Dedifferentiated amniotic fluid mesenchymal stem cell (primary cell): ENCODE data around the gene APC2.
"Not testable (repeated sequence)": the region's sequence is repeated elsewhere in the genome, so short reads cannot be mapped to it uniquely, and the experiment has no call there.

Source experiments
- DNase-seq: peaks from one replicate; pipeline ENCODE4 v3.0.0-alpha.2; 2016; ENCODE audit errors: extremely low spot score

The APC2 gene

GRCh38 chr19:1416014-1416841, 33.7 kb upstream of the APC2 start:
- no peak for DNase-seq

DNA sequence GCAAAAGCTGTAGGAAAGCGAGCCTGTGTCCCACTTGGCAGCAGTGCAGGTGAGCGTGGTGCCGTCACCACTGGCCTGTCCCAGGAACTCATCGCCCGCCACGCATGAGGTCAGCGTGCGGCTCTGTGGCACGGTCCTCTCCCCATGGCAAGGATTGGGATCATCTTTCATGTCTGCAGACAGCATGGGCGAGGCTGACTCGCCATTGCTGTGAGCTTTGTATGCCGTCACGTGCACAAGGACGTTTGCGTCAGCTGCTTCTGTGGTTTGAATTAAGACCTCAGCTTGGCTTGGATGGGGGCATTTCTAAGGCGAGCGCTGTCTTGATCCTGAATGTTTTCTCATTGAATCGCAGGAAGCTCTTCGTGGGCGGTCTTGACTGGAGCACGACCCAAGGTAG, 32.8 kb upstream of the APC2 start:
- DNase-seq: no peak

- no peak for DNase-seq
Observed at GRCh38 chr19:1417681-1418495, 32.0 kb upstream of the APC2 start.

GRCh38 chr19:1418496-1418775, 31.5 kb upstream of the APC2 start:
- DNase-seq: no peak

DNA sequence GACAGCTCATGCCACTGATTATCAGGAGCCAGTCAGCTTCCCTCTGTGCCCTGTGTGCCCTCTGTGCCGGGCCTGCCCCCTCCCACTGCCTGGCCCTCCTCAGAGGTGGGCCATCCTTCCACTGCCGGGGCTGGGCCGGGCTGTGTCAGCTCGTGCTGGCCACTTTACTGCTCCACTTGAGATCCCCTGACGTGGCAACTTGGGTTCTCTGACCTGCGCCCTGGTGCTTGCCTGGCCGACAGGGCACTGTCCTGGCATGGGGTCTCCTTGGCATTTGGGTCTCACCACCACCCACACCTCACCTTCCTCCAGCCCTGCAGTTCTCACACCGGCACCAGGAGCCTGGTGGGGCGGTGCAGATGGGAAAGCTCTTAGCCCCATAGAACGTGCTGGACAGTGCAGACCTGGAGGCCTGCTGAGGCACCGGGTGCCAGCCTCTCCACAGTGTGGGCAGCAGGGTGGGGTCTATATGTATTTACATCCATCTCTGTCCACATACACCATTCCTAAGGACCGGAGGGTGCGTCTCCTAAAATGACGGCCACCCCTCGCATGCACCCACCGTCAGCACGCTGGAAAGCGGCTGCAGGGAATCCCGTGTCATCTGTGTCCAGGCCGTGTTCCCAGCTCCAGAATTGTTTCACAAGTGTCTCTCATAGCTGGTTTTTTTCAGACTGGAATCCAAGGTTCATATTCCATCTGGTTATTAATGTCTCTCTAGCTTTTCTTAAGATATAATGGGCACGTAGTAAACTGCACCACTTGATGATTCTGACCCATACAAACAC, 30.8 kb upstream of the APC2 start:
- no peak for DNase-seq

- DNase-seq: not testable (repeated sequence)
Observed at GRCh38 chr19:1420085-1420484, 29.8 kb upstream of the APC2 start.

GRCh38 chr19:1420590-1420989, 29.3 kb upstream of the APC2 start:
- DNase-seq: no peak

DNA sequence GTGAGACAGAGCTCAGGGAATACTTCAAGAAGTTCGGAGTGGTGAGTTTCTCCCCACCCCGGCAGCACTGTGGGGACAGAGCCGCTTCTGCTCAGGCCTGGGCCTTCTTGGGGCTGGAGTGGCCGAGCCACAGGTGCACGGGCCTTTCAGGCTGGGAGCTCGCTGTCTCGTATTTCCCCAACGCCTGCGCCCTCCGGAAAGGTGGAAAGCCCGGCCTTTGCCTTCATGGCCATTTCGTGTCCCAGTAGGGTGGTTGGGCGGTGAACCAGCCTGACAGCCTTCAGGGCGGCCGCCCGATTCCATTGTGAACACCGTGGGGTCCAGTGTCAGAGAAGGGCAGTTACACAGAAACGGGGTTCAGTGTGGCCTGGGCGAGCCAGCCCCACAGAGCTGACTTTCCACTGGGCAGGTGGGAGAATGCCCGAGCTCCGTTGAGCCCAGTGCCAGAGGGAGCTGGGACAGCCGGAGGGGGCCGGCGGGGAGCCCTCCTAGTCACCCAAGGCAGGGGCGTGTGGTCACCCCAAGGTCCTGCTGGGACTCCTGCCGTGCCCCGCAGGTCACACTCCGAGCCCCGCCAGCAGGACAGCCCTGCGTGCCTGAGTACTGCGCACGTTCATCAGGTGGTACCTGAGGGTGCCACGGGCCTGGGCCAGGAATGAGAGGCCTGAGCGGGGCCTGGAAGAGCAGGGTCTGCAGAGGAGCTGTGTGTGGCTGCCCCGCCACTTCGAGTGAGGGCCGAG, 28.5 kb upstream of the APC2 start:
- no peak for DNase-seq

DNA sequence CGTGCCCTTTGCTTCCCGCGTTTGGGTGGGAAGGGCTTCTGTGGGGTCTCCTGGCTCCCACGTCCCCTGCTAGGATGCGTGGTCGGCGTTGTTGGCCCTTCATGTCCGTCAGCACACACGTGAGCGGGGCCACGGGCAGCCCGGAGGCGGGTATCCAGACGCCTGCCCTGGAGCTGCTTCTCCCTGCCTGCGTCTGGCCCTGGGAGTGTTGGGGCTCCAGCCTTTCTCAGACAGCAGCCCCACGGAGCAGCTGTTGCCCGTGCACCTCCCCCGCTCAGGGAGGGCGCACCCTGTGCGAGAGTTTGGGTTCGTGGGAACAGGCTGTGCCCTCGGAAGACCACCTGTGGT, 28.0 kb upstream of the APC2 start:
- no peak for DNase-seq

- DNase-seq: no peak
Observed at GRCh38 chr19:1422360-1422759, 27.6 kb upstream of the APC2 start.

- no peak for DNase-seq
Observed at GRCh38 chr19:1422943-1423342, 27.0 kb upstream of the APC2 start.

- DNase-seq: no peak
Observed at GRCh38 chr19:1423436-1424191, 26.3 kb upstream of the APC2 start.

DNA sequence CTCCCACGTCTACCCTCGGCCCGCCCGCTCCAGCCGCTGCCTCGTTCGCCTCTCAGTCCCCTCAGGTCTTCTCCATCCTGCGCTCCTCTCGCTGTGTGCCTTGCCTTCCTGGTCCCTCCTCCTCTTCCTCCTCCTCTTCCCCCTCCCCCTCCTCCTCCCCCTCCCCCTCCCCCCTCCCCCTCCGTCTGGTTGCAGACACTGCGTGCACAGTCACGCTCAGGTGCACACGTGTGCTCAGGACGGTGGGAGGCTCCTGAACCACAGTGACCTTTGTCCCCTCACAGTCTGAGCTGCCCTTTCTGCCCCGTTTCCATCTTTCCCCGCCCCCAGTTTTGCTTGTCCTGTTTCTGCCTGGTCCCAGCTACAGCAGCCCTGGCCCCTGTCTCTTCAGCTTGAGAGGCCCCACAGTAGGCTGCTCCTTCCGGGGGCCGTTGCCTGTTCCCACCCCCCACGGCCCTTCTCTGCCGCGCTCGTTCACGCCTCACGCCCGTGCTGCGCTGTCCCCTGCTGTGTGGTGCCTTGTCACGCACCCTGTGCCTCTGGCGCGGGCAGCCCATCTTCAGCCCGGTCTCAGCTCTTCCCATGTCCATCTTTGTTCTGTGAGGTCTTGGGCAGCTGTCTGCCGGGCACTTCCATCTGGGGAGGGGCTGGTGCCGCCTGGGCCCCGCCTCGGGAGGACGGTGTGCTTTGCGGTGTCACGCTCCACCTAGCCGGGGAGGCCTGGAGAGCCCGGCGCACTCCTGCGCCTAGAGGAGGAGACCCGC, 25.5 kb upstream of the APC2 start:
- DNase-seq: no peak

DNA sequence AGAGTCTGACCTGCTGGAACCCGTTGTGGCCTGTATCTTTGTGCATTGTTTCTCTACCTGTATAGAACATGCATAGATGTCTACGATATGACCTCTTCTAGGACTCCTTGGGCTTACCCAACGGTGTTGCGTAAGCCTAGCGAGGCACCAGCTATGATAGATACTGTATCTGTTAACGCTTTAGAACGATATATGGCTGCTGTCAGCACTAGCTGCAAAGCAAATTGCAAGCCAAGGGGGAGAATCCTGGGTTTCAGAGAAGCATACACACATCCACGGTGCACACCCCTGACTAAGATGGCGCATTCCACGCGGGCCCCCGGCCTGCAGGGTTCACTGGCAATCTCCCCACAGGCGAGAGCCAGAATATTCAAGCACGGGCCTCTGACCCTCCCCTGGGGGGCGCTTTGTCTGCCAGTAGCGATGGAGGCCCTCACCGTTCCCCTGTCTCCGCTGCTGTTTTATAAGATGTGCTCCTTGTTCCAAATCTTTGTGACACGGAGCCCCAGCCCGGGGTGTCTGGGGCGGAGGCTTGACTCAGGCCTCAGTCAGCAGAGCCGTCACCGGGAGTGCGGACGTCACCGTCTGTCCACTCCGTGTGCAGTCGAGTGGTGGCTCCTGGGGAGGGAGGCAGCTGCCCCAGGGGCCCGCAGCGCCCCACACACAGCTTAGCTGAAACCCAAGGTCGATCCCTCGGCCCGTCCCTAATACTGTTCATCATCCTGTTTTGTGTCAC, 24.7 kb upstream of the APC2 start:
- DNase-seq: no peak

DNA sequence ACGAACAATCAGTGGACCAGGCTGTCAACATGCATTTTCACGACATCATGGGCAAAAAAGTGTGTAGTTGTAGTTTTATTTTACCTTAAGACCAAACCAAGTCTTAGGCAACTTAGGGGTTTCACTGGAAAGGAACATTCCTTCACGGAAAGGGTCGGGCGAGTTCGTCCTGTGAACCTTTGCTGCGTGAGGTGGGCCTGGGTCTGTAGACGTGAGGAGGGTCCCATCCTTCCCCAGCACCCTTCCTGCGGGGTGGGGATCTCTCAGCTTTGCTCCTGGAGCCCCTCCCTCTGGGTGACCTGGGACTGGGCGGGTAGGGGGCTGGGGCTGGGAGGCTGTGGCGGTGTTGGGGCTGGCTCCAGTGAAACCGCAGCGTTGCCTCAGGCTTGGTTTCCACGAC, 24.0 kb upstream of the APC2 start:
- no peak for DNase-seq

- no peak for DNase-seq
Observed at GRCh38 chr19:1426736-1427135, 23.2 kb upstream of the APC2 start.

GRCh38 chr19:1427221-1427920, 22.6 kb upstream of the APC2 start:
- no peak for DNase-seq

- DNase-seq: no peak
Observed at GRCh38 chr19:1428738-1429391, 21.1 kb upstream of the APC2 start.

- DNase-seq: no peak
Observed at GRCh38 chr19:1429750-1430149, 20.2 kb upstream of the APC2 start.
